GM20431 (cell line): ENCODE data around the gene SLC6A15.

Experiments
- in situ Hi-C: fragments of 300-500 bp; cut with MseI, MboI; formaldehyde crosslinking; loops from one replicate; pipeline ENCODE4 v1.15.0; 2020; ENCODE audit warnings: low sequenced_read_pairs; ENCODE audit not compliant: unreplicated experiment

Gene SLC6A15

DNA sequence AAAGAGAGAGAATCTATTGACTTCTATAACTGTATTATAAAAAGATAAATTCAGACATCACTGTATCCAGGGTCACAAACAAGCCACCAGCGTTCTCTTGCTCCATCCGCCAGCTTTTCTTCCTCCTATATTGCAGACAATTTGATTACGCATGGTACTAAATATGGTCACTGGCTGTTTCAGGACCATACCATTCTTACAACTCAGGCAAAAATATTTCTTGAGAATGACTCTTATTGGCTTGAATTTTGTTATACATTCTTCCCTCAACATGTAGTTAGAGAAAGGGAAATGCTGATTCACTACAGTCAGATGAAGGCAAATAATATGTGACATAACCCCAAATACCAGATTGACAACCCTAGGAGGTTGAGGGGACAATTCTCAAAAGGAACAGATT lies 101.3 kb downstream of the SLC6A15 start:
- in situ Hi-C loops: no loop called here

GRCh38 chr12:84810611-84811010 lies 102.0 kb downstream of the SLC6A15 start:
- in situ Hi-C loops: no loop called here
